C4-2B (cell line): ENCODE data around the gene NME5.
"Not testable (repeated sequence)": the region's sequence is repeated elsewhere in the genome, so short reads cannot be mapped to it uniquely, and the experiment has no call there.

ENCODE experiments used
- H3K27ac ChIP-seq: fragments of 450-650 bp; 2 replicates; pipeline ENCODE4 v1.5.1; 2017
- ZFX ChIP-seq: fragments of 450-650 bp; IDR thresholded peaks from 2 replicates; pipeline ENCODE4 v1.6.1; 2017
- TF ChIP-seq, protein P1 (sequence below): fragments of 450-650 bp; conservative IDR thresholded peaks from 2 replicates; pipeline ENCODE4 v1.5.1; 2017; ENCODE audit warnings: mild to moderate bottlenecking

The NME5 gene

DNA sequence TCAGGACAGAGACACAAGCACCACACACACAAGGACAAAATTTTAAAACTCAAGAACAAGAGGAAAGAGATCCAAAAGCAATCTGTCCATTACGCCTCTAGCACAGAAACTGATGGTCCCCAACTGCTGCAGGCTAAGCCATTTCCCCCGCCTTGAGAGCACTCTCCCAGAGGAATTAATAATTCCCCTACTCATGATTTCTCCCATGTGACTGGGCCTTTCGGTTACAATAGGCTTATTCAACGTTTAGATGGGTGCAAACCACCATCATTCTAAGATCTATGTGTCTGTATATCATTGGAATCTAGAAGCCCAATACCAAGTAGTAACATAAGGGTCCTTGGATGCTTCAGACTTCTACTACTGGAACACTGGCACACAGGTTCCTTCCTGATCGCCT, 20.4 kb upstream of the NME5 start:
- H3K27ac ChIP-seq: no peak overlapping the region
- TF ChIP-seq, protein P1, sequence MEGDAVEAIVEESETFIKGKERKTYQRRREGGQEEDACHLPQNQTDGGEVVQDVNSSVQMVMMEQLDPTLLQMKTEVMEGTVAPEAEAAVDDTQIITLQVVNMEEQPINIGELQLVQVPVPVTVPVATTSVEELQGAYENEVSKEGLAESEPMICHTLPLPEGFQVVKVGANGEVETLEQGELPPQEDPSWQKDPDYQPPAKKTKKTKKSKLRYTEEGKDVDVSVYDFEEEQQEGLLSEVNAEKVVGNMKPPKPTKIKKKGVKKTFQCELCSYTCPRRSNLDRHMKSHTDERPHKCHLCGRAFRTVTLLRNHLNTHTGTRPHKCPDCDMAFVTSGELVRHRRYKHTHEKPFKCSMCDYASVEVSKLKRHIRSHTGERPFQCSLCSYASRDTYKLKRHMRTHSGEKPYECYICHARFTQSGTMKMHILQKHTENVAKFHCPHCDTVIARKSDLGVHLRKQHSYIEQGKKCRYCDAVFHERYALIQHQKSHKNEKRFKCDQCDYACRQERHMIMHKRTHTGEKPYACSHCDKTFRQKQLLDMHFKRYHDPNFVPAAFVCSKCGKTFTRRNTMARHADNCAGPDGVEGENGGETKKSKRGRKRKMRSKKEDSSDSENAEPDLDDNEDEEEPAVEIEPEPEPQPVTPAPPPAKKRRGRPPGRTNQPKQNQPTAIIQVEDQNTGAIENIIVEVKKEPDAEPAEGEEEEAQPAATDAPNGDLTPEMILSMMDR: no peak
- TF ChIP-seq ZFX: no peak

DNA sequence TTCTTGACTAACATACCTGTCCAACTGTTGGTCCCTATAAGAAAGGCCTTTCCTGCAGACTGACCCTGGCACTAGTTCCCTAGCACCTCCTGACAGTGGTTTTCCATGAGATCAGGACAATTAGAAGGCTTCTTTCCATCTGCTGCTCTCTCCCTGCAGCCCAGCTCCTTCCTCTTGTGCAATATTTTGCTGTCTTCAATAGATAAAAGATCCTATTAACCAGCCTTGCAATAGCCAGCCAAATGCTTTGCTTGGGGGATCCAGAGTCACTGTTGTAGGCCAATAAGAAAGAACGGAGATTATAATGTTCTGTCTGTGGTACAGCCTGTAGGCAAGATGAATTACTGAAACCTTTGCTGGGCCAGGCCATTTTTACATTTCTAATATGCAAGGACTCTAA, 18.4 kb upstream of the NME5 start:
- H3K27ac ChIP-seq: no peak overlapping the region
- TF ChIP-seq, protein P1: no peak
- TF ChIP-seq ZFX: no peak

DNA sequence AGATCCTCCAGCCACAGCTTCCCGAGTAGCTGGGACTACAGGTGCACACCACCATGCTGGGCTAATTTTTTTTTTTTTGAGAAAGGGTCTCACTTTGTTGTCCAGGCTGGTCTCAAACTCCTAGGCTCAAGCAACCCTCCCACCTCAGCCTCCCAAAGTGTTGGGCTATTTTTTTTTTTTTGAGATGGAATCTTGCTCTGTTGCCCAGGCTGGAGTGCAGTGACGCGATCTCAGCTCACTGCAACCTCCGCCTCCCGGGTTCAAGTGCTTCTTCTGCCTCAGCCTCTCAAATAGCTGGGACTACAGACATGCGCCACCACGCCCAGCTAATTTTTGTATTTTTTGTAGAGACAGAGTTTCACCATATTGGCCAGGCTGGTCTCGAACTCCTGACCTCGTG, 16.7 kb upstream of the NME5 start:
- H3K27ac ChIP-seq: not testable (repeated sequence)

DNA sequence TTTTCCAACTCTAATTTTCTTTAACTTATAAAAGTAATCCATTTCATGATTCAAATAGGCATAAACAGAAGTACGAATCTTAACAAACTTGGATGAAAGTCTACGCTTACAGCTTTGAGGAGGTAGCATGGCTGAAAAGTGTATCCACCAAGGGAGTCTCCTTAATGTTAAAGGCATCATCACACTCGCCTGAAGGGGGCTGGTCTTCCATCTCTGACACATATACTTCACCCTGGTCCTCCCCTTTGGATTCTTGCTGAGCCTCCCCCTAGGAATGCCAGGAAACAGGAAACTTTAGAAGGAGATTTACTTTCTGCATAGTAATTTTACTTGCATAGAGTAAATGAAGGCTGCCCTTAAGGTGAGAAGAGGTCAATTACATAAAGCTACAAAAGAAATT, 10.3 kb upstream of the NME5 start:
- TF ChIP-seq, protein P1: no peak
- TF ChIP-seq ZFX: no peak
- no peak overlapping the region for H3K27ac ChIP-seq

DNA sequence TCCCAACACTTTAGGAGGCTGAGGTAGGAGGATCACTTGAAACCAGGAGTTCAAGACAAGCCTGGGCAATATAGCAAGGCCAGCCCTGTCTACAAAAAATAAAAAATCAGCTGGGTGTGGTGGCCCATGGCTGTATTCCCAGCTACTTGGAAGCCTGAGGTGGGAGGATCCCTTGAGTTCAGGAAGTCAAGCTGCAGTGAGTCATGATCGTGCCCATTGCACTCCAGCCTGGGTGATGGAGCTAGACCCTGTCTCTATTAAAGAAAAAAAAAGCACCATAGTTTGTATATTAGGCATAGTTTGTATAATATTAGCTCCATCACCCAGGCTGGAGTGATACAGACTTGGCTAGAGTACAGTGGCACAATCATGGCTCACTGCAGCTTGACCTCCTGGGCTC, 9.6 kb upstream of the NME5 start:
- TF ChIP-seq ZFX: no peak
- TF ChIP-seq, protein P1: no peak
- no peak overlapping the region for H3K27ac ChIP-seq

DNA sequence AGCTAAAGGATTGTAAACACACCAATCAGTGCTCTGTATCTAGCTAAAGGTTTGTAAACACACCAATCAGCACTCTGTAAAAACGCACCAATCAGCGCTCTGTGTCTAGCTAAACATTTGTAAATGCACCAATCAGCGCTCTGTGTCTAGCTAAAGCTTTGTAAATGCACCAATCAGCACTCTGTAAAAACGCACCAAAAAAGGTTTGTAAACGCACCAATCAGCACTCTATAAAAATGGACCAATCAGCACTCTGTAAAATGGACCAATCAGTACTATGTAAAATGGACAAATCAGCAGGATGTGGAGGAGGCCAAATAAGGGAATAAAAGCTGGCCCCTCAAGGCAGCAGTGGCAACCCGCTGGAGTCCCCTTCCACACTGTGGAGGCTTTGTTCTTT, 4.3 kb upstream of the NME5 start:
- not testable (repeated sequence) for H3K27ac ChIP-seq

DNA sequence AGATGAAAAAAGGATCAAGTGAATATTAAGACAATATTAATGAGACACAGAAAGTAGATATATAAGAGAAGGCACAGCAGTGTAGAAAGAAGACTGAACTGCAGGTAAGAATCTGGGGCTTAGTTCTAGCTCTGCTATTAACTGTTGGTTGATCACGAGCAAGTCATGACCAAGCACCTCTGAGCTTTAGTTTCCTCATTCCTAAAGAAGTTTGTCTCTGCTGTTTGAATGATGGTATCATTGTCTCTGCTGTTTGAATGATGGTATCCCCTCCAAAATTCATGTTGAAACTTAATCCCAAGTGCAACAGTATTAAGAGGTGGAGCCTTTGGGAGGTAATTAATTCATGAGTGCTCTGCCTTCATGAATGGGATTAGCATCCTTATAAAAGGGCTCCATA, 2.5 kb upstream of the NME5 start:
- TF ChIP-seq ZFX: no peak
- TF ChIP-seq, protein P1: no peak
- no peak overlapping the region for H3K27ac ChIP-seq

DNA sequence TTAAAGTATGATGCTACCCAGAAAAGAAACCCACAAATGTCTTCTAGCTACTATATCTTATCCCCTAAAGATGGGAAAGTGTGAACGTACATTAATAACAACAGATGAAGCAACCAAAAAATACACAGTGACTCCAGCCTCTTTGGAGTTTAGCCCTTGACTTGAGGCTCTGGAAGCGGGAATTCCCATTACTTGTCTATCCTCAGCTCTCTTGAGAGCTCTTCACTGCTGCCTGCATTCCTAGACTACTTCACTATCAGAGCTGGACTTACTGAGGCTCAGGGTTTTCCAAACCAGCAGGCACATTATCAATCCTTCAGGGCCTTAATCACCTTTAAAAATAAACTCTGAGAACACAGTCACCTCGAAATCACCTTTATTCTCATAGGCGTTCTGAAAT, 1.0 kb upstream of the NME5 start:
- TF ChIP-seq ZFX: no peak
- TF ChIP-seq, protein P1: no peak
- no peak overlapping the region for H3K27ac ChIP-seq

DNA sequence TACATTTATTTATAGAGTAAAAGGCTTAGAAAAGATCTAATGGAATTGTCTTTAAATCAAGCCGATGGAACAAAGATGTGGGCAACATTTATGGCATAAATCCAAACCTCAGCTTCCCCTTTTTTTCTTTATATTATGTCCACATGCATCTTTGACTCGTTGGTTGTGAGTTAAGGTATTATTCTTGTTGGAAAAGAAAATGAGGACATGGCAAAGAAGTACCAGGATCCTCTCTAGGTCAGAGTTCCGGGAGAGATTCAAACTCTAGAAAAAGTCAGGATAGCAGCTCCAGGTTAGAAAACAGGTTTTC, 508 bp upstream of the NME5 start:
- TF ChIP-seq ZFX: no peak
- TF ChIP-seq, protein P1: no peak

More for the DNA sequence above, 508 bp upstream of the NME5 start:
- H3K27ac ChIP-seq: no peak overlapping the region
